GM12875 (cell line): ENCODE measurements around the gene FAM3D.

Experiments
- H3K4me3 ChIP-seq: one replicate; pipeline ENCODE4 v1.5.1; 2011; ENCODE audit warnings: low read depth, low read length, control low read depth
- CTCF ChIP-seq: IDR thresholded peaks from 2 replicates; pipeline ENCODE4 v1.5.1; 2011; ENCODE audit warnings: low read depth, mild to moderate bottlenecking, control low read depth, inconsistent platforms, low read length, moderate library complexity, borderline replicate concordance; ENCODE audit not compliant: insufficient read depth

The FAM3D gene

GRCh38 chr3:58691997-58692396 is 25.4 kb upstream of the FAM3D start:
- TF ChIP-seq CTCF = no peak
- no peak overlapping the region for H3K4me3 ChIP-seq

DNA sequence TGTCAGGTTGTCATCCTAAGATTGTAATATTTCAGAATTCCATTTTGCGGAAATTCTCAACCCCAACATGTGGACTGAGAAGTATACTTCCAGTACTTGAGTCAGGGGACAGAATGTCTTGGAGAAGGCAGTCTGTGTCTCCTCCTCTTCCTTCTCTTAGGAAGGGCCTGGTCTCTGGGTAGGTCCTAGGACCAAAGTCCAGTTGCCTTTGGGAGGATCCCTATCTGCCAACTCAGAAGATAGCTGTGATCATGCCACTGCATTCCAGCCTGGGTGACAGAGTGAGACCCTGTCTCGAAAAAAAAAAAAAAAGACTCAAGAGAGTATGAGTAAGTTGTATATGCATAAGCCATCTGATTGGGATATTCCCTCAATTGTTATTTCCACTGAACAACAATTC is 23.9 kb upstream of the FAM3D start:
- TF ChIP-seq CTCF = no peak
- H3K4me3 ChIP-seq = no peak overlapping the region

DNA sequence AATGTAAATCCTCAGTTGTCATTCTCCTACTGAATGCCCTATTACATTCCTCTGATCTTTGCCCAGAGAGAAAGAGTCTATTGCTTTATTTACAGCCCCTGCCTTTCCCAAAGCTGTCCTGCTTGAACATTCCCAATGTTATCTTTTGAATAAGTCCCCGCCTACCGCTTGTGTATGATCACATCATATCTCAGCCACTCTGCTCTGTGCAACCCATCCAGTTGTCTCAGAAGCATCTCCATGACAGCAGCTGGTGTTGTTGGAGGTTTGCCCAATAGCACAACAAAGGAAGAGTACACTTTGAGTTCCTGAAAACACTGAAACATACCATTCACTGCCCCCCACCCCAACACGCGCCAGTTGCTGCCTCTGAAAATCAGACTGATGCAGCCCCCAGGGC is 22.0 kb upstream of the FAM3D start:
- no peak for TF ChIP-seq CTCF
- H3K4me3 ChIP-seq = no peak overlapping the region

DNA sequence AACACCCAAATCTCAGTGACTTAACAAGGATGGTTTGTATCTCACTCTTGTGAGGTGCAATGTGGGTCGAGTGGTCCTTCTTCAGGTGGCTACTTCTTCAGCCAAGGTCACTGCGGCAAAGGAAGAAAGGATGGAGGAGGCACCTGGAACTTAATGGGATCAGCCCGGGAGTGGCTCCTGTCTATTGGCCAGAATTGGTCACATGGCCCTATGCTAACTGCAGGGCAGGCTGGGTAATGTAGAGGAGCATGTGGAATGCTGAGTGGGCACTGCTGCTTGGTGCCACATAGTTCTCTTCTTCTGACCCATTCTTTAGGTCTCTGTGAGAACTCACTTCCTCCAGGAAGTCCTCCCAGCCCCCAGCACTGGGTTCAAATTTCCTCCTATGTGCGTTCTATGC is 20.3 kb upstream of the FAM3D start:
- no peak for TF ChIP-seq CTCF
- no peak overlapping the region for H3K4me3 ChIP-seq

GRCh38 chr3:58685641-58686040 is 19.1 kb upstream of the FAM3D start:
- TF ChIP-seq CTCF = no peak
- no peak overlapping the region for H3K4me3 ChIP-seq

GRCh38 chr3:58683466-58683865 is 16.9 kb upstream of the FAM3D start:
- no peak for TF ChIP-seq CTCF
- H3K4me3 ChIP-seq = no peak overlapping the region

DNA sequence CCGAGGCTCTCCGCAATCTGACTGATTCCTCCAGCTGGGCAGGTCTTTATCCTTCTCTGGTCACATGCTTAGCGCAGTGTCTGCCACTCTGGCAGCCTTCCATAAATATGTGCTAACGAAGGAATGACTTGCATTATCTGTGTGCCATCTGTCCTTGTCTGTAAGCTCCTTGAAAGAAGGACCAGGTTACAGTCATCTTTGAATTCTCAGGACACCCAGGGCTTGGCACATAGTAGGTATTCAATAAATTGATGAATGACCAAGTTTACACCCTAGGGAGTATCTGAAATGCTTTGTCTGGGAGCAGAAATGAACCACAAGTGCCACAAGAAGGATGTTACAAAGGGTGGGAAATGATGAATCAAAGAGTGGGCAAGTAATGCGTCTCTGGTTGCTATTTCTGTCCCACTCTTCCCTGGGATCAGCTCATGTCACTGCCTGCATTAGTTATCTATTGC is 16.5 kb upstream of the FAM3D start:
- no peak for TF ChIP-seq CTCF
- no peak overlapping the region for H3K4me3 ChIP-seq
